ENCODE results near the gene GOLIM4.

GRCh38 chr3:168102735-168103410 lies 7.1 kb upstream of the GOLIM4 start:
- no peak for TF ChIP-seq CTCF (IDR thresholded peaks at IDR 0.05)
- TF ChIP-seq USF1 (IDR thresholded peaks at IDR 0.05; ENCODE audit: borderline replicate concordance, low read depth): no peak
- no peak for TF ChIP-seq GABPA (IDR thresholded peaks at IDR 0.05; ENCODE audit: low read depth)
- no peak for TF ChIP-seq RFX5 (IDR thresholded peaks at IDR 0.05; ENCODE audit: low read length)
- no peak for TF ChIP-seq POLR2AphosphoS5 (IDR thresholded peaks at IDR 0.05; ENCODE audit: low read depth, low read length)
- TF ChIP-seq MAX (IDR thresholded peaks at IDR 0.05; ENCODE audit: low read depth): no peak
- no peak for TF ChIP-seq JUND (IDR thresholded peaks at IDR 0.05)
- no peak for TF ChIP-seq YY1 (IDR thresholded peaks at IDR 0.05; ENCODE audit: low read depth)
- TF ChIP-seq ZBTB33 (IDR thresholded peaks at IDR 0.05; ENCODE audit: borderline replicate concordance, low read depth): no peak
- no peak for TF ChIP-seq USF2 (IDR thresholded peaks at IDR 0.05; ENCODE audit: borderline replicate concordance, low read depth, low read length)
- no peak for TF ChIP-seq SIN3A (IDR thresholded peaks at IDR 0.05; ENCODE audit: borderline replicate concordance, low read depth, low read length)
